GM19043 (cell line): ENCODE measurements around the gene MAG.

Source experiments
- ATAC-seq: cut with Tn5 transposase; IDR thresholded peaks from one replicate; pipeline ENCODE4 v1.9.1; 2021; ENCODE audit warnings: low read depth; ENCODE audit not compliant: unreplicated experiment

The MAG gene

GRCh38 chr19:35296644-35297514 is 4.9 kb downstream of the MAG start:
- no peak for ATAC-seq

- no peak for ATAC-seq
These were observed 5.5 kb downstream of the MAG start for GRCh38 chr19:35297515-35297848.

GRCh38 chr19:35297922-35298321 is 6.0 kb downstream of the MAG start:
- no peak for ATAC-seq

- ATAC-seq = no peak
These were observed 6.6 kb downstream of the MAG start for GRCh38 chr19:35298561-35298972.

GRCh38 chr19:35299523-35300338 is 7.8 kb downstream of the MAG start:
- no peak for ATAC-seq

DNA sequence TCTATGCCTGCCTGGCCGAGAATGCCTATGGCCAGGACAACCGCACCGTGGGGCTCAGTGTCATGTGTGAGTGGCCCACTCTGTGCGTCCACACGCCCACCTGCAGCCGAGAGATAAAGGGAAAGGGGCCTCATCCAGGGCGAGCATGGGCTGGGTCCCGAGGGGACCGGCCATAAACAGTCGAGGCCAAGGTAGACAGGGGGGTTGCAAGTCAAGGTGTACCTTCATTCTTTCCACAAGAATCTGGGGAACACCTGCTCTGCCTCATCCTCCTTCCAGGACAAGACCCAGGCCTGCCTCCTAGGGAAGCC is 8.3 kb downstream of the MAG start:
- no peak for ATAC-seq

DNA sequence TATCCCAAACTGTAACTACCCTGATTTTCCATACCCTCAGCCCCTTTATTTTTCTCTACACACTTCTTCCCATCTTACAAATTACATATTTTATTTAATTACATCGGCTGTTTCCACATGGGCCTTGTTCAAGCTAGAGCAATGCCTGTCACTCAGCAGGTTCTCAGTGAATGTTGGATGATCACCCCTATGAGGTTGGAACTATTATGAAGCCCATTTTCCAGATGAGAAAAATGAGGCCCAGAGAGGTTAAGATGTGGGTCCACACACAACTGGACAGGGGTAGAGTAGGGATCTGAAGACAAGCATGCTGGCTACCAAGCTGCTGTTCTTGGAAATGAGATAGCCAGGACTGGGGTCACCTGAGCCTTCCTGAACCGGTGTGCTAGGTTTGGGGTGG is 10.0 kb downstream of the MAG start:
- no peak for ATAC-seq

GRCh38 chr19:35302446-35302845 is 10.5 kb downstream of the MAG start:
- ATAC-seq = no peak

GRCh38 chr19:35303357-35303915 is 11.5 kb downstream of the MAG start:
- no peak for ATAC-seq

DNA sequence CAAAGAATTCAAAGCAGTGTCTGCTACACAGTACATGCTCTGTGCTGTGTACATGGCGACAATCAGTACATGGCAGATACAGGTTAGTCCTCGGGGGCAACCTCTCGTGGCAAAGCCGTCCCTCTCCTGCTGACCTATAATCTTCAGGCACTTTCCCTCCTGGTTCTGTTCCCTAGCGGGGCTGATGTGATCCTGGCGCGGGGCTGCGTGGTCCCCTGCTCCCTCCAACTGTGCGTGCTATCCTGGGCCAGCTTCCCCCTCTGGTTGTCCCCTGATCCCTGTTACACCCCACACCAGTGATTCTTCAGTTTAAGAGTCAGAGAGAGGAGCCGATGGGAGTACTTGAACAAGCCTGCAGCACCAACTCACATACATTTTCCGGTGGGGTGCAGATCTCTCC is 12.1 kb downstream of the MAG start:
- ATAC-seq = no peak

DNA sequence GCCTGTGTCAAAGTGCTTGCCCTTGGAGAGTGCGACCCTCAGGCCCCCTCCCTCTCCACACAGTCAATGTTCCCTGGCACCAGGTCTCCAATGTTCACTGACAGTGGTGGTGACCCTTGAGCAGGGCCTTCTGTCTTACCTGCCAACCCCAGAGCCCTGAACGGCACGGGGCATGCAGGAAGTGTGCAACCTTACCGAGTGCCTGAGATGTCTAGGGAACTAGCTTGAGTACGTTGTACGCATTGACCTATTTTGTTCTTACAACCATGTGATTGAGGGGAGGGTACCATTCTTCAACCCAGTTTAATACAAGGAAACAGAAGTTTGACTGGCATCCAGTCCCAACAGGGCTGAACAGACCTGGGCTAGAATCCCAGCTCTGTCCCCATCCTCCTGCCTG is 13.2 kb downstream of the MAG start:
- ATAC-seq = no peak

GRCh38 chr19:35306473-35307246 is 14.7 kb downstream of the MAG start:
- ATAC-seq = no peak

DNA sequence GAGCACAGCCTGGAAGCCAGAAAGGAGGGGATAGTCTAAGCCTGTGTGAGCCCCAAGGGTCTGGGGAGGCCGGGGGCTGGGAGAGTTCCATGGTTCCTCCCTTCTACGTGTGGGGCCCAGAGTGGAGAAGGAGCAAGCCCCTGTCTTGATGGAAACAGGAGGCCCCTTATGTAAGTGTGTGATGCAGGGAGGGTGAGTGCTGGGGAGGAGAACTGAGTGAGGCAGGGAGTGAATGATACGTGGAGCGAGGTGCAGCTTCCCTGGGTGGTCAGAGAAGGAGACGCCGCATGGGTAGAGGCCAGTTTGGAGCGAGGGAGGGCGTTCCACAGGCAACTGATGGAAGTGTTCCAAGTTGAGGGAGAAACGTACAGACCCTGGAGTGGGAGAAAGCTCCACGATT is 16.0 kb downstream of the MAG start:
- ATAC-seq = no peak

- no peak for ATAC-seq
These were observed 16.9 kb downstream of the MAG start for GRCh38 chr19:35308910-35309309.

DNA sequence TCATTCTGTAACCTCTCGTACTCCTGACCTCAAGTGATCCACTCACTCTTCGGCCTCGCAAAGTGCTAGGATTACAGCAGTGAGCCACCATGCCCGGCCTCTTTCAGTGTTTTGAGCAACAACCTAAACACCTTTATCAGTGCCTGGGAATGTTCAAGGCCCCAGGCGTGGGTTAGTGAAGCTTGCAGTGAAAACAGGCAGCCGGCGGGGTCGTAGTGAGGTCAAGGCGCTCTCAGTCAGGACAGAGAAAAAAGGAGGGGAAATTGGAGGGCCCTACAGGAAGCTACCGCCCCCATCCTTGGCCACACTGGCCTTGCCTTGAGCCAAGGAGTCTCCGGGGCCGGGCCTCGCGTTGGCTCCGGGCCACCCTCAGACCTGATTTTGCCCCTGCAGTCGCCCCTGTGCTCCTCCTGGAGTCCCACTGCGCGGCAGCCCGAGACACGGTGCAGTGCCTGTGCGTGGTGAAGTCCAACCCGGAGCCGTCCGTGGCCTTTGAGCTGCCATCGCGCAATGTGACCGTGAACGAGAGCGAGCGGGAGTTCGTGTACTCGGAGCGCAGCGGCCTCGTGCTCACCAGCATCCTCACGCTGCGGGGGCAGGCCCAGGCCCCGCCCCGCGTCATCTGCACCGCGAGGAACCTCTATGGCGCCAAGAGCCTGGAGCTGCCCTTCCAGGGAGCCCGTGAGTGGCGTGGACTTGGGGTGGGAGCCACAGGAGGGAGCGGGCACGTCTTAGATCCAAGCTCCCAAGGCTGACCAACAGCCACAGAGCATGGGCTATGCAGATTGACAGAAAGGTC is 17.7 kb downstream of the MAG start:
- no peak for ATAC-seq

GRCh38 chr19:35310331-35310730 is 18.4 kb downstream of the MAG start:
- ATAC-seq = no peak

- ATAC-seq = no peak
These were observed 19.0 kb downstream of the MAG start for GRCh38 chr19:35310811-35311465.

GRCh38 chr19:35311901-35312665 is 20.1 kb downstream of the MAG start:
- no peak for ATAC-seq

- ATAC-seq = no peak
These were observed 21.6 kb downstream of the MAG start for GRCh38 chr19:35313587-35313986.
